T-helper 2 cell (primary cell): Measurements from ENCODE around the gene OR52B6.
A peak's percentile ranks its signal among the peaks of the same experiment; 100 is the strongest.
"Not testable (repeated sequence)": the region's sequence is repeated elsewhere in the genome, so short reads cannot be mapped to it uniquely, and the experiment has no call there.

Experiments
- DNase-seq, 5 experiments: peaks; one replicate each; pipeline versions ENCODE4 v3.0.0 to v3.0.0-alpha.2; 2012 to 2022

The OR52B6 gene

GRCh38 chr11:5596607-5597201, 16.0 kb downstream of the OR52B6 start, which contains the start of gene TRIM6:
Gene TRIM6 (plus strand): TSS chr11:5596637. CDS start chr11:5596898, 261 bp downstream.
- DNase-seq = no peak

GRCh38 chr11:5597953-5598352, 17.3 kb downstream of the OR52B6 start:
- no peak for DNase-seq

GRCh38 chr11:5600374-5600851, 19.7 kb downstream of the OR52B6 start:
- DNase-seq = peak in 4 of 5 experiments; percentile 17 to 75 (median 34)

- not testable (repeated sequence) for DNase-seq
Observed at GRCh38 chr11:5602791-5603190, 22.1 kb downstream of the OR52B6 start.

GRCh38 chr11:5603326-5603725, 22.6 kb downstream of the OR52B6 start:
- no peak for DNase-seq

GRCh38 chr11:5604896-5605295, 24.2 kb downstream of the OR52B6 start:
- no peak for DNase-seq

GRCh38 chr11:5605849-5606248, 25.2 kb downstream of the OR52B6 start:
- no peak for DNase-seq

- no peak for DNase-seq
Observed at GRCh38 chr11:5608808-5609207, 28.1 kb downstream of the OR52B6 start.

GRCh38 chr11:5610446-5610845, 29.8 kb downstream of the OR52B6 start:
- no peak for DNase-seq

- DNase-seq = no peak
Observed at GRCh38 chr11:5611627-5612026, 30.9 kb downstream of the OR52B6 start.

- no peak for DNase-seq
Observed at GRCh38 chr11:5618807-5619206, 38.1 kb downstream of the OR52B6 start.

GRCh38 chr11:5620651-5621521, 40.2 kb downstream of the OR52B6 start:
- DNase-seq = no peak

GRCh38 chr11:5621580-5621979, 40.9 kb downstream of the OR52B6 start:
- DNase-seq = no peak

GRCh38 chr11:5622802-5623201, 42.1 kb downstream of the OR52B6 start:
- no peak for DNase-seq

- peak in 4 of 5 experiments; percentile 17 to 83 (median 57) for DNase-seq
Observed at GRCh38 chr11:5624489-5625279, 44.0 kb downstream of the OR52B6 start, which contains the start of gene TRIM34. Gene TRIM34 (plus strand): TSS chr11:5625001. CDS start chr11:5632332, 7,331 bp downstream.

GRCh38 chr11:5625281-5625680, 44.6 kb downstream of the OR52B6 start:
- DNase-seq = no peak

- no peak for DNase-seq
Observed at GRCh38 chr11:5626196-5626595, 45.5 kb downstream of the OR52B6 start.

- no peak for DNase-seq
Observed at GRCh38 chr11:5631417-5631816, 50.7 kb downstream of the OR52B6 start.
